GM18508 (cell line): ENCODE data around the gene EXOC6B.
A peak's percentile ranks its signal among the peaks of the same experiment; 100 is the strongest.

Experiments used
- ATAC-seq: cut with Tn5 transposase; IDR thresholded peaks from one replicate; pipeline ENCODE4 v1.9.1; 2021; ENCODE audit warnings: moderate number of reproducible peaks; ENCODE audit not compliant: insufficient read depth, unreplicated experiment

The EXOC6B gene

GRCh38 chr2:72325592-72326422 is 500.0 kb downstream of the EXOC6B start:
- peak; percentile 74 for ATAC-seq

- ATAC-seq: no peak
Observed at GRCh38 chr2:72316774-72317173, 509.1 kb downstream of the EXOC6B start.

- ATAC-seq: no peak
Observed at GRCh38 chr2:72300147-72300684, 525.6 kb downstream of the EXOC6B start.

GRCh38 chr2:72293620-72294019 is 532.2 kb downstream of the EXOC6B start:
- ATAC-seq: no peak

- ATAC-seq: no peak
Observed at GRCh38 chr2:72292433-72292832, 533.4 kb downstream of the EXOC6B start.

GRCh38 chr2:72291059-72291458 is 534.8 kb downstream of the EXOC6B start:
- ATAC-seq: no peak

GRCh38 chr2:72289736-72290135 is 536.1 kb downstream of the EXOC6B start:
- no peak for ATAC-seq

- ATAC-seq: no peak
Observed at GRCh38 chr2:72289283-72289682, 536.5 kb downstream of the EXOC6B start.

- no peak for ATAC-seq
Observed at GRCh38 chr2:72278046-72278445, 547.8 kb downstream of the EXOC6B start.

- ATAC-seq: no peak
Observed at GRCh38 chr2:72276876-72277275, 549.0 kb downstream of the EXOC6B start.

GRCh38 chr2:72276356-72276755 is 549.5 kb downstream of the EXOC6B start:
- no peak for ATAC-seq

- ATAC-seq: no peak
Observed at GRCh38 chr2:72275084-72275483, 550.7 kb downstream of the EXOC6B start.

GRCh38 chr2:72274380-72274797 is 551.4 kb downstream of the EXOC6B start:
- ATAC-seq: no peak

- no peak for ATAC-seq
Observed at GRCh38 chr2:72273384-72273783, 552.4 kb downstream of the EXOC6B start.

GRCh38 chr2:72271766-72272641 is 553.8 kb downstream of the EXOC6B start:
- no peak for ATAC-seq

GRCh38 chr2:72271276-72271614 is 554.6 kb downstream of the EXOC6B start:
- no peak for ATAC-seq

- no peak for ATAC-seq
Observed at GRCh38 chr2:72270556-72271275, 555.1 kb downstream of the EXOC6B start.

- ATAC-seq: no peak
Observed at GRCh38 chr2:72263776-72264060, 562.1 kb downstream of the EXOC6B start.

- no peak for ATAC-seq
Observed at GRCh38 chr2:72263043-72263775, 562.6 kb downstream of the EXOC6B start.

GRCh38 chr2:72261076-72261475 is 564.8 kb downstream of the EXOC6B start:
- no peak for ATAC-seq
